Endothelial cell of umbilical vein (primary cell): ENCODE data around the gene CLIC5.

Experiments
- FOS ChIP-seq: IDR thresholded peaks from 2 replicates; pipeline ENCODE4 v1.6.1; 2011; ENCODE audit warnings: mild to moderate bottlenecking, low read length, moderate library complexity, borderline replicate concordance; ENCODE audit not compliant: insufficient read depth
- POLR2AphosphoS5 ChIP-seq: IDR thresholded peaks from 2 replicates; pipeline ENCODE4 v1.6.1; 2012; ENCODE audit warnings: low read depth, mild to moderate bottlenecking, control low read depth, low read length, moderate library complexity; ENCODE audit not compliant: insufficient read depth
- TF ChIP-seq, protein P1 (sequence below), 2 donors: IDR thresholded peaks; 1 replicate in 1 of 2; 2 replicates in 1 of 2; pipeline ENCODE4 v1.5.1; 2011; ENCODE audit warnings: low read length in 2 of 2, mild to moderate bottlenecking in 2 of 2, moderate library complexity in 2 of 2, control low read depth in 1 of 2, inconsistent platforms in 1 of 2, low read depth in 1 of 2; ENCODE audit not compliant: insufficient read depth in 1 of 2; ENCODE audit errors: extremely low read depth in 1 of 2

DNA sequence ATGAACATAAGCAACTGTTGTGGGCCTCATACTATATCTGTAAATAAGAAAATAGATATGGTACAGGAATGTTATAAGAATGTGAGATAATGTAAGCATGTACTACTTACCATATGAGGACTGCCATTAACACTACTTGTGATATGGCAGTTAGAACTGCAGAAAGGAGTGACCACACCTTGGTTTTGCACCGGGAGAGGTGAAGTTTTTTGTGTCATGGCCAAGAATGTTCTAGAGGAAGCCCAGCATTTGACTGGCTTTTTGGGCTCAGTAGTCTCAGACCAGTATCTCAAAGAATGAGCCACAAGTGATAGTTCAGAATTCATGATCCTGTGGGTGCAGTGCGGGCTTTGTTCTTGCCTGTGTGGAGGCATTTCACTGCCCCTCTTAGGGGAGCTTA, 123.5 kb downstream of the CLIC5 start:
- TF ChIP-seq POLR2AphosphoS5 (no peak), FOS (no peak)
- TF ChIP-seq, protein P1, sequence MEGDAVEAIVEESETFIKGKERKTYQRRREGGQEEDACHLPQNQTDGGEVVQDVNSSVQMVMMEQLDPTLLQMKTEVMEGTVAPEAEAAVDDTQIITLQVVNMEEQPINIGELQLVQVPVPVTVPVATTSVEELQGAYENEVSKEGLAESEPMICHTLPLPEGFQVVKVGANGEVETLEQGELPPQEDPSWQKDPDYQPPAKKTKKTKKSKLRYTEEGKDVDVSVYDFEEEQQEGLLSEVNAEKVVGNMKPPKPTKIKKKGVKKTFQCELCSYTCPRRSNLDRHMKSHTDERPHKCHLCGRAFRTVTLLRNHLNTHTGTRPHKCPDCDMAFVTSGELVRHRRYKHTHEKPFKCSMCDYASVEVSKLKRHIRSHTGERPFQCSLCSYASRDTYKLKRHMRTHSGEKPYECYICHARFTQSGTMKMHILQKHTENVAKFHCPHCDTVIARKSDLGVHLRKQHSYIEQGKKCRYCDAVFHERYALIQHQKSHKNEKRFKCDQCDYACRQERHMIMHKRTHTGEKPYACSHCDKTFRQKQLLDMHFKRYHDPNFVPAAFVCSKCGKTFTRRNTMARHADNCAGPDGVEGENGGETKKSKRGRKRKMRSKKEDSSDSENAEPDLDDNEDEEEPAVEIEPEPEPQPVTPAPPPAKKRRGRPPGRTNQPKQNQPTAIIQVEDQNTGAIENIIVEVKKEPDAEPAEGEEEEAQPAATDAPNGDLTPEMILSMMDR (IDR thresholded peaks at IDR 0.05; ENCODE audit: extremely low read depth in 1 of 2, insufficient read depth in 1 of 2, low read depth in 1 of 2, low read length in 2 of 2), result no peak
